Lower leg skin (tissue), 4 donors: Measurements from ENCODE around the gene NOP53. TPM values are rescaled to one million over a fixed set of nuclear protein-coding genes. Genes with fewer than 3 reads are reported as not detected.
"Not testable (repeated sequence)": the region's sequence is repeated elsewhere in the genome, so short reads cannot be mapped to it uniquely, and the experiment has no call there.

Source experiments
- DNase-seq, 2 donors: peaks; one replicate each; pipeline ENCODE4 v3.0.0-alpha.2; 2019; ENCODE audit warnings: low spot score in 2 of 2
- H3K4me3 ChIP-seq: fragments of 200-600 bp; sonication (generic); 2 replicates; pipeline ENCODE4 v1.5.1; 2017; ENCODE audit warnings: mild to moderate bottlenecking, low read depth; ENCODE audit not compliant: poor library complexity, severe bottlenecking
- CTCF ChIP-seq, 3 donors: fragments of 450-650 bp; IDR thresholded peaks; one replicate each; pipeline ENCODE4 v1.5.1; 2016; ENCODE audit warnings: antibody characterized with exemption in 3 of 3, mild to moderate bottlenecking in 3 of 3, moderate library complexity in 2 of 3
- POLR2A ChIP-seq, 2 donors: fragments of 450-650 bp; IDR thresholded peaks; one replicate each; pipeline ENCODE4 v1.6.1; 2016 to 2017; ENCODE audit warnings: antibody characterized with exemption in 2 of 2, mild to moderate bottlenecking in 1 of 2, moderate library complexity in 1 of 2
- WGBS, 2 donors: methylation state at CpG; one replicate each; pipeline ENCODE4 v1.1.5; 2018; 5-methylcytosine and 5-hydroxymethylcytosine counted together
- intact Hi-C: fragments of 100-400 bp; cut with DNase I; formaldehyde crosslinking; loops from one replicate; pipeline ENCODE4 v1.15.0; 2023; ENCODE audit warnings: low total_unique reads
- total RNA-seq, 4 donors: library from RNA; depleted of rRNA; stranded (reverse); fragments of >200 nt; gene quantifications; one replicate each; pipeline ENCODE4 v1.1.0, GENCODE V29; 2016

The NOP53 gene
- total RNA-seq, 4 donors from 2014 or later: 537 to 842 (median 746) TPM

- DNase-seq: no peak
- WGBS, 2 donors: 69 to 71% methylated on average over 14 of the region's 14 CpGs
- intact Hi-C loops: no loop called here
- no peak overlapping the region for H3K4me3 ChIP-seq
- TF ChIP-seq POLR2A (IDR thresholded peaks at IDR 0.05) (no peak), CTCF (IDR thresholded peaks at IDR 0.05) (no peak)
Observed at GRCh38 chr19:47797996-47798903, 52.9 kb downstream of the NOP53 start.

- intact Hi-C loops: no loop called here
- WGBS, 2 donors: 77 to 81% methylated on average over 4 of the region's 4 CpGs
- no peak for DNase-seq
- H3K4me3 ChIP-seq: no peak overlapping the region
- TF ChIP-seq CTCF (IDR thresholded peaks at IDR 0.05) (no peak), POLR2A (IDR thresholded peaks at IDR 0.05) (no peak)
Observed at GRCh38 chr19:47798904-47799266, 53.5 kb downstream of the NOP53 start.

GRCh38 chr19:47801270-47801669 lies 55.9 kb downstream of the NOP53 start:
- intact Hi-C loops: no loop called here
- H3K4me3 ChIP-seq: no peak overlapping the region
- TF ChIP-seq CTCF (IDR thresholded peaks at IDR 0.05) (no peak), POLR2A (IDR thresholded peaks at IDR 0.05) (no peak)
- WGBS, 2 donors: 90 to 95% methylated on average over 4 of the region's 4 CpGs
- DNase-seq: no peak

- TF ChIP-seq POLR2A (IDR thresholded peaks at IDR 0.05): no peak
- no peak for TF ChIP-seq CTCF (IDR thresholded peaks at IDR 0.05)
- intact Hi-C loops: no loop called here
- H3K4me3 ChIP-seq: no peak overlapping the region
- WGBS, 2 donors: 87 to 93% methylated on average over 22 to 25 of the region's 25 CpGs
- DNase-seq: no peak
Observed at GRCh38 chr19:47802521-47803043, 57.2 kb downstream of the NOP53 start.

GRCh38 chr19:47803148-47803547 lies 57.8 kb downstream of the NOP53 start:
- intact Hi-C loops, DNase-seq, H3K4me3 ChIP-seq: not testable (repeated sequence)
- 74 to 86% methylated on average over 14 to 19 of the region's 21 CpGs for whole genome bisulfite sequencing, 2 donors

- WGBS, 2 donors: 98% methylated on average over 7 of the region's 12 CpGs; no CpG with 5 or more reads in 1 of the 2 donors
- H3K4me3 ChIP-seq, DNase-seq, intact Hi-C loops: not testable (repeated sequence)
Observed at GRCh38 chr19:47803671-47804070, 58.3 kb downstream of the NOP53 start.

GRCh38 chr19:47804451-47804850 lies 59.1 kb downstream of the NOP53 start, which contains the start of gene TPRX1:
Gene TPRX1 (minus strand): TSS chr19:47804551. CDS start chr19:47804539, 12 bp downstream.
- 73 to 88% methylated on average over 3 to 5 of the region's 5 CpGs for WGBS, 2 donors
- H3K4me3 ChIP-seq, DNase-seq, intact Hi-C loops: not testable (repeated sequence)
